Tibial nerve (tissue), 4 donors: ENCODE data around the gene ZNF423. TPM values are rescaled to one million over a fixed set of nuclear protein-coding genes. Genes with fewer than 3 reads are reported as not detected.

ENCODE experiments used
- DNase-seq, 2 donors: peaks; one replicate each; pipeline ENCODE4 v3.0.0-alpha.2; 2019; ENCODE audit warnings: low spot score in 2 of 2
- H3K27ac ChIP-seq, 4 donors: fragments of 200-600 bp; sonication (generic) in 3 of 4; one replicate each; pipeline ENCODE4 v1.5.1; 2017 to 2019; ENCODE audit warnings: mild to moderate bottlenecking in 1 of 4
- H3K27me3 ChIP-seq, 2 donors: fragments of 200-600 bp; sonication (generic) in 1 of 2; one replicate each; pipeline versions ENCODE4 v1.5.1 to v1.6.0; 2017 to 2019
- H3K36me3 ChIP-seq, 3 donors: fragments of 200-600 bp; sonication (generic); one replicate each; pipeline ENCODE4 v1.5.1; 2018 to 2019
- H3K4me1 ChIP-seq, 4 donors: fragments of 200-600 bp; sonication (generic) in 3 of 4; one replicate each; pipeline ENCODE4 v1.5.1; 2017 to 2019
- H3K4me3 ChIP-seq, 4 donors: fragments of 200-600 bp; sonication (generic) in 3 of 4; one replicate each; pipeline ENCODE4 v1.5.1; 2017 to 2019; ENCODE audit warnings: mild to moderate bottlenecking in 1 of 4, moderate library complexity in 1 of 4
- H3K9me3 ChIP-seq, 4 donors: fragments of 200-600 bp; sonication (generic) in 3 of 4; one replicate each; pipeline ENCODE4 v1.5.1; 2017 to 2019
- EP300 ChIP-seq, 2 donors: sonication (generic); formaldehyde crosslinking; IDR thresholded peaks; one replicate each; pipeline ENCODE4 v1.6.1; 2017; ENCODE audit warnings: antibody characterized with exemption in 2 of 2, mild to moderate bottlenecking in 1 of 2
- POLR2A ChIP-seq, 2 donors: fragments of 450-650 bp; IDR thresholded peaks; one replicate each; pipeline ENCODE4 v1.6.1; 2017; ENCODE audit warnings: antibody characterized with exemption in 2 of 2, mild to moderate bottlenecking in 2 of 2, moderate library complexity in 2 of 2
- WGBS, 2 donors: methylation state at CpG; one replicate each; pipeline ENCODE4 v1.1.5; 2018; 5-methylcytosine and 5-hydroxymethylcytosine counted together
- total RNA-seq, 4 donors: library from RNA; depleted of rRNA; stranded (reverse); fragments of >200 nt; gene quantifications; one replicate each; pipeline ENCODE4 v1.1.0, GENCODE V29; 2016
- TF ChIP-seq, protein P1 (sequence below), 5 experiments: fragments of 200-600 bp in 3 of 5; fragments of 450-650 bp in 2 of 5; sonication (generic) in 3 of 5; IDR thresholded peaks; one replicate each; pipeline ENCODE4 v1.5.1; 2016 to 2019; ENCODE audit warnings: antibody characterized with exemption in 5 of 5, mild to moderate bottlenecking in 3 of 5, moderate library complexity in 2 of 5

Gene ZNF423
- total RNA-seq, 4 donors from 2014 or later: 15.9 to 20.5 (median 18.5) TPM

DNA sequence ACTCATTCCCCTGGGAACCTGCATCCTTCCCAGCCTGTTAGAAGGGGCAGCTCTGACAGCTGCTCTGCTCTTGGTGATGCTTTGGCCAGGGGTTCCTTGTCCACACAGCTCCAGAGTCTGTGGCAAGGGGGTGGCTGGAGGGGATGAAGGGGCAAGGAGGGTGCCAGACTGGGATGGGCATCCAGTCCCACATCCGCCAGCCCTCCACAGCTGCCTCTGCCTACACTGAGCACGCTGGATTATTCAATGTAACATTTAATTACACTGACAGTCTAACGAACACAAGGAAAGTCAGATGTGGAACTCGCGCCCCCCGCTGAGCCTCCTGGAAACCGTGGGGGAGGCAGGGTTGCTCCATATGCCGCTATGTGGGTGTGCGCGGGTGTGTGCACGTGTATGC, 381.2 kb downstream of the ZNF423 start:
- WGBS, 2 donors: 74 to 75% methylated on average over 11 of the region's 11 CpGs
- no peak for DNase-seq

DNA sequence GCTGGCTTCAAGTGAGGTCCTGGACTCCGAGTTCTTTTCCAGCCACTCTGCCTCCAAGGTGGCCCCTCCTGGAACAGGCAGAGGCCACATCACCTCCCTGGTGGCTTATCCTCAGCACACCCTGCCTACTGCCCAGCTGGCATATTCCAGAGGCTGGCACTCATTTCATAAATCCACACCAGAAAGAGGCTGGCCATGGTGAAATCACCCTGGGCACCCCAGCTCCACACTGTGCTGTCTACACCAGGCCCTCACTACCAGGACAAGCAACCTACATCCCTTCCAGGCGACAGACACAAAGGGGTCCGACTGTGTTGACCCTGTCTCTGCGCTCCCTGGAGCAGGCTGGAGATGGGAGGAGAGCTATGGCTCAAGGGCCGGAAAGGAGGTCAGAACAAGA, 382.1 kb downstream of the ZNF423 start:
- no peak overlapping the region for H3K27ac ChIP-seq
- no peak for DNase-seq
- H3K4me1 ChIP-seq: no peaks in the 10 kb centered on the region
- no peak overlapping the region for H3K4me3 ChIP-seq
- no peaks in the 10 kb centered on the region for H3K9me3 ChIP-seq
- no peaks in the 10 kb centered on the region for H3K27me3 ChIP-seq
- 74 to 84% methylated on average over 5 of the region's 5 CpGs for WGBS, 2 donors
- no peaks in the 10 kb centered on the region for H3K36me3 ChIP-seq
- TF ChIP-seq POLR2A (IDR thresholded peaks at IDR 0.05) (no peak), EP300 (IDR thresholded peaks at IDR 0.05) (no peak)
- TF ChIP-seq, protein P1, sequence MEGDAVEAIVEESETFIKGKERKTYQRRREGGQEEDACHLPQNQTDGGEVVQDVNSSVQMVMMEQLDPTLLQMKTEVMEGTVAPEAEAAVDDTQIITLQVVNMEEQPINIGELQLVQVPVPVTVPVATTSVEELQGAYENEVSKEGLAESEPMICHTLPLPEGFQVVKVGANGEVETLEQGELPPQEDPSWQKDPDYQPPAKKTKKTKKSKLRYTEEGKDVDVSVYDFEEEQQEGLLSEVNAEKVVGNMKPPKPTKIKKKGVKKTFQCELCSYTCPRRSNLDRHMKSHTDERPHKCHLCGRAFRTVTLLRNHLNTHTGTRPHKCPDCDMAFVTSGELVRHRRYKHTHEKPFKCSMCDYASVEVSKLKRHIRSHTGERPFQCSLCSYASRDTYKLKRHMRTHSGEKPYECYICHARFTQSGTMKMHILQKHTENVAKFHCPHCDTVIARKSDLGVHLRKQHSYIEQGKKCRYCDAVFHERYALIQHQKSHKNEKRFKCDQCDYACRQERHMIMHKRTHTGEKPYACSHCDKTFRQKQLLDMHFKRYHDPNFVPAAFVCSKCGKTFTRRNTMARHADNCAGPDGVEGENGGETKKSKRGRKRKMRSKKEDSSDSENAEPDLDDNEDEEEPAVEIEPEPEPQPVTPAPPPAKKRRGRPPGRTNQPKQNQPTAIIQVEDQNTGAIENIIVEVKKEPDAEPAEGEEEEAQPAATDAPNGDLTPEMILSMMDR (IDR thresholded peaks at IDR 0.05): no peak

More for the DNA sequence above, 381.2 kb downstream of the ZNF423 start:
- Histone ChIP-seq H3K27ac (no peak overlapping the region), H3K4me1 (no peaks in the 10 kb centered on the region), H3K4me3 (no peak overlapping the region), H3K9me3 (no peaks in the 10 kb centered on the region), H3K36me3 (no peaks in the 10 kb centered on the region), H3K27me3 (no peaks in the 10 kb centered on the region)
- TF ChIP-seq, protein P1 (IDR thresholded peaks at IDR 0.05): no peak
- TF ChIP-seq EP300 (IDR thresholded peaks at IDR 0.05) (no peak), POLR2A (IDR thresholded peaks at IDR 0.05) (no peak)

DNA sequence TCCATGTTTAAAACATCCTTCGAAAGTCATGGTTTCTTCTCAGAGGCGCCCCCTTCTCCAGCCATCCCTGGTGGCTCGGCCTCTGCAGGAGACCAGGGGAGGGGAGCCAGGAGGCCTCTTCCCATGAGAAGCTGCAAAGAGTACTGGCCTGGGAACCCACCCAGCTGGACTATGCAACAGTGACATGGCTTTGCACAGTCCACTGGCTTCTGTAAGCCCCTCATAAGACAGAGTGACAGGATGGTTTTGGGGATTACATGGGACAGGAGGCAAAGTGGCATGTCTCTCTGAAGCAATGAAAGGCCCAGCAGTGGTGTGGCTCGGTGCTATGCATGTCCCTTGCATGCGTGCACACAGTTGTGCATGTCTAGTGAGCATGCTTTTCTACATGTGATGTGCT, 382.8 kb downstream of the ZNF423 start:
- H3K27ac ChIP-seq: no peak overlapping the region
- TF ChIP-seq EP300 (IDR thresholded peaks at IDR 0.05) (no peak), POLR2A (IDR thresholded peaks at IDR 0.05) (no peak)
- TF ChIP-seq, protein P1 (IDR thresholded peaks at IDR 0.05): no peak
- no peaks in the 10 kb centered on the region for H3K27me3 ChIP-seq
- H3K9me3 ChIP-seq: no peaks in the 10 kb centered on the region
- 84 to 87% methylated on average over 5 of the region's 5 CpGs for WGBS, 2 donors
- no peak overlapping the region for H3K4me3 ChIP-seq
- no peak for DNase-seq
- H3K4me1 ChIP-seq: no peaks in the 10 kb centered on the region
- H3K36me3 ChIP-seq: no peaks in the 10 kb centered on the region

DNA sequence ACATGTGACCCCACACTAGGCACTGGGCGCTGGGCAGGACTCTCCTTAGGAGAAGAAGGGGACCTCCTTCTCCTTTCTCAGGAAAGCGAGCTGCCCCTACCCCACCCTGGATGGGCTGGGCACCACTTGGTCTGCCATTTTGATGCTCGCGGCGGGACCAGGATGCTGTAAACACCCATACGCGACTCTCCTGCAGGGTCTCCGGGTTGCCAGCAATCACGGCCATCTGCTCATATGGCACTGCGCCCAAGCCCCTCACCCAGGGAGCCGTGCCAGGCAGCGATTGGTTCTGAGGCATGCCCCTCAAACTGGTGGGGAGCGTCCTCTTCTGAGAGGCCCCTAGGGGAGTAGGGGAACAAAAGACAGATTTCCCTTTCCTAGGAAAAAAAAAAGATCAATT, 383.3 kb downstream of the ZNF423 start:
- Histone ChIP-seq H3K27ac (no peak overlapping the region), H3K36me3 (no peaks in the 10 kb centered on the region), H3K27me3 (no peaks in the 10 kb centered on the region), H3K4me1 (no peaks in the 10 kb centered on the region), H3K4me3 (no peak overlapping the region), H3K9me3 (no peaks in the 10 kb centered on the region)
- no peak for DNase-seq
- 84 to 90% methylated on average over 9 to 13 of the region's 13 CpGs for WGBS, 2 donors
- TF ChIP-seq POLR2A (IDR thresholded peaks at IDR 0.05) (no peak), EP300 (IDR thresholded peaks at IDR 0.05) (no peak)
- TF ChIP-seq, protein P1 (IDR thresholded peaks at IDR 0.05): no peak

DNA sequence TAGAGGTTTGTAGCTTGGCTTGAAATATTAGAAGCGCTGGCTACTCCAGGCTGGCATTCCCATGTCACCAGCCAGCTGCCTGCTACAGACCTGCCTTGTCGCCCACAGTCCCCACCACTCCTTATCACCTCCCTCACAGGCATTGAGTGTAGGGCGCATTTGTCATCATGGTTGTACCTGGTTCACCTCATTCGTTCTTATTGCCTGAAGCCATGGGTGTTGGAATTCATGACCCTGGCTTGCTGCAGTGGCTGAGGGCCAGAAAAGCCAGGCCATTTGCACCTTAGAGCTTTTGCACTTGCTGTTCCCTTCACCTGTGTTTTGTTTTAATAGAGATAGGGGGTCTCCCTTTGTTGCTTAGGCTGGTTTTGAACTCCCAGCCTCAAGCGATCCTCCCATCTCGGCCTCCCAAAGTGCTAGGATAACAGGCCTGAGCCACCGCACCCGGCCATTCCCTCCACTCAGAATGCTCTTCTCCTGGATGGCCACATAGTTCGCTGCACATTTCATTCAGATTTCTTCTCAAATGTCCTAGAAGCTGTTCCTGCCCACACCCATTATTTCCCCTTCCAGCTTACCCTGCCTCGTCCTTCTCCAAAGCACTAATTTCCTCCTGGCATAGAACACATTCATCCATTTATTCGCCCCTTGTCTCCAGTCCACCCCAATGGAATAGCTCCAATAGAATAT, 384.7 kb downstream of the ZNF423 start:
- Histone ChIP-seq H3K27me3 (no peaks in the 10 kb centered on the region), H3K27ac (no peak overlapping the region), H3K9me3 (no peaks in the 10 kb centered on the region), H3K4me3 (no peak overlapping the region), H3K36me3 (no peaks in the 10 kb centered on the region), H3K4me1 (no peaks in the 10 kb centered on the region)
- TF ChIP-seq, protein P1 (IDR thresholded peaks at IDR 0.05): no peak
- TF ChIP-seq POLR2A (IDR thresholded peaks at IDR 0.05) (no peak), EP300 (IDR thresholded peaks at IDR 0.05) (no peak)
- no peak for DNase-seq
- 87 to 89% methylated on average over 11 of the region's 11 CpGs for WGBS, 2 donors
